Stimulated activated CD8-positive, alpha-beta memory T cell treated with anti-CD3 and anti-CD28 coated beads, Interleukin-4, amount 100 ng/mL, for 24 hours (primary cell): ENCODE results near the gene EPHA4.
"Not testable (repeated sequence)": the region's sequence is repeated elsewhere in the genome, so short reads cannot be mapped to it uniquely, and the experiment has no call there.

Source experiments
- DNase-seq: peaks from one replicate; pipeline ENCODE4 v3.0.0-alpha.2; 2020; ENCODE audit warnings: low read depth

Gene EPHA4

DNA sequence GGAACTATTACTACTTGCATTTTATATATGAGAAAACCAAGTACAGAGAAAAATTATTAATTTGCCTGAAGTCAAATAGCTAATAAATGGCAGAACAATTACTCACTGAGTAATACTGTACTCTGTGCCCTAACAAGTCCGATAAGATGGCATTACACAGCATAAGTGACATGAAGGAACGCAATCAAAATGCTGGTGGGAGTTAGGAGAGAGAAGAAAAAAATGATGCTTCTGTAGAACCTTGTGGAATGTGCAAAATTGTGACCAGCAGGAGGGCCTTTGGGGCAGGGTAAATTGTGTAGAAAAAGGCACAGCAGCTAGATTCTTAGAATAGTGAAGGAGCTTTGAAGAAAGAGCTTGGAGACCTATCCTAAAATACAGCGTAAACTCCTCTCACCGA, 32.9 kb downstream of the EPHA4 start:
- no peak for DNase-seq

- no peak for DNase-seq
These were observed 36.3 kb downstream of the EPHA4 start for GRCh38 chr2:221535824-221536223.

GRCh38 chr2:221533299-221533698, 38.8 kb downstream of the EPHA4 start:
- DNase-seq: no peak

- DNase-seq: no peak
These were observed 39.5 kb downstream of the EPHA4 start for GRCh38 chr2:221532641-221533040.

- DNase-seq: no peak
These were observed 41.5 kb downstream of the EPHA4 start for GRCh38 chr2:221530653-221531037.

DNA sequence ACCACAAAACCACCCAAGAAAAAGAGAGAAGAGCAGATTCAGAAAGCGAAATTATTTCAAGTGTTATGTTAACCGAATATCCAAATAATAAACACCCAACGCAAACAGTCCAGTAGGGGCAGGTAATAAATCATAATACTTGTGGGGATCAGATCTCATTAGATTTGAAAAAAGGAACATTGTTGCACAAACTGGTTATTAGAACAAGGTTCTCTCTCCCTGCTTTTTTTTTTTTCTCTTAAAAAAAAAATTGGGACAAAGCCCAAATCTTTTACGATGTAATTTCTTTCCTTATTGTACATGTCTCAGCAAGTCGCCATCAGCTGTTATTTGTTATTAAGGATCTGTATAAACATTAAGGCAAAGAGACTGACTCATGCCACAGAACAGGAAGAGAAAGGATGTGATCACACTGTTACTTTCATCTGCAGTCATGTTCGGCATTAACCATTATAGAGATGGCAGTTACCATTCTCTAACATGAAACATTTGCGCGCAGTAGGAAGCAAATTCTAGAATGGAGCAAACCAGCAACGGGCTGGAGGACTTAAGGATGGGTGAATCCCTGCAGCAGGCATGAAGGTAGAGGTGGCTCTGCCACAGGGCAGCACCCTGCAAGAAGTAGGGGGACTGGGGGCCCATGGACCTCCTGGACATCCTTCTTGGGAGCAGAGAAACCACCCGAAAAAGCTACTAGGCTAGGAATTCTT, 42.0 kb downstream of the EPHA4 start:
- DNase-seq: no peak

DNA sequence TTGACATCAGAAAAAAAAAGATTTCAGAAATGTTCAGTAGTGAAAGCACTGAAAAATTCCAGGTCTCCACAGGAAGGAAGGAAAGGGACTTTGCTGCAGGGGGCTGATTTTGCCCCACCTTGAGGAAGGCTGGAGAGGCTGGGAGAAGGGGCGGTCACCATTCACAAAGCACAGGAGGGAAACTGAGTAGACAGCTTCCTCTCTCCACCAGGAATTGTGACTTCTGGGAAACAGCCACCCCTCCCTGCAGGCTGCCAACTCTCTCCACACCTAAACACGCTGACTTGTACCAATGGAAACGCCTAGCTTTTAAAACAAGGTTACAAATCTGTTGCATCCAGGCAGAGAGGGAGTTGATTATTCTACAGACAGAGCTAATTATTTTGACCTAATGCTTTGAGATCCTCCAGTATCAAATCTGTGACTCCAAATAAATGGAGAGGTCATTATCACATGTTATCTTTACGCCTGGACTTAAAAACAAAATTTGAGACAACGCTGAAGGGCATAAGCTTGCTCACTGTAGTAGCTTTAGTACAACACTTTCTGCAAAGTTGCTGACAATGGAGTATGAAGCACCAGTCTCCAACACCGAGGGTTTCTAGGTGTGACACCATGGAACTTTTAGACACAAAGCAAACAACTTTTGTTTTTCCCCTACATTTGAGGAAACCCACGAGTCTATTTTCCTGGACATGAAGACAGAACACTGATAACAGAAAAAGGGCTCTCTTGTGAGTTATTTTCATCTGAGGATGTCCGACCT, 42.7 kb downstream of the EPHA4 start:
- no peak for DNase-seq

DNA sequence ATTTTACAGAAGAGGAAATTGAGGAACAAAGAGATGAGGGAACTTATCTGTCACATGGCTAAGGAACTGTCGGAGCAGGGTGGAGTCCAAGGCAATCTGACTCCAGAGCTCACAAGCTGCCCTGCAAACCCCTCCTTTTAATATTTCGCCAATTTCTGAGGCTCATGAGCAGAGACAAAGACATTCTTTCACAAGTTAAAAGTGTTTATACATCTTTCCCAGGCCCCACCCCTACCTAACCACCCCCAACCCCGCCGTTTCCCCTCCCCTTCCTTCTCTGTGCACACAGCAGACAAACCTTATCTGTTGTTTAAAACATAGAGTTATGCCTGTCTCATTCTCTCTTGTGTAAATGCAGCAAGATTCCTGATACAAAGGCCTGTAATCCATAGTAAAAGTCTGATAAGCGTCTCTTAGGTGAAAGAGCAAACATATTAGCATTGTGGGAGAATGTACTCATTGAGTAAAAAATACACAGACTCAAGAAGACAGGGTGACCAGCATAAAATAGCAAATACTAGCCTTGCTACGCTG, 44.3 kb downstream of the EPHA4 start:
- no peak for DNase-seq

DNA sequence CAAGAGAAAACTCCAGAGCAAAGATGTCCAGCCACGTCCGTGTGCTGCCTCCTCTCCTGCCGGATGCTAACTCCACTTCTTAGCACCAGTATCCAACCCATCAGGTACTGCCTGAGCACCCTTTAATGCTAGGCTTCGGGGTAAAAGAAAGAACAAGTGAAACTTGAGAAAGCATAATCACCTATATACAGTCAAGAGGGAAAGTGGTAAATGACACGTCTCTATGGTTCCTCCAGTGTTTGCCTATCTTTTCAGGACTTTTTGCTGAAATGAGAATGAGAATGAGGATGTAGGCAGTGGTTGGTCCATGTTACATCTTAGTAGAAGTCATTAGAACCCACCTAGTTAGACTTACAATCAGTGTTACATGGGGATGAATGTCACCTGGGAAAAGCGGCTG, 47.9 kb downstream of the EPHA4 start:
- DNase-seq: no peak

- no peak for DNase-seq
These were observed 50.8 kb downstream of the EPHA4 start for GRCh38 chr2:221521233-221521845.

- no peak for DNase-seq
These were observed 53.0 kb downstream of the EPHA4 start for GRCh38 chr2:221518935-221519625.

GRCh38 chr2:221518201-221518934, 53.7 kb downstream of the EPHA4 start:
- DNase-seq: no peak

- DNase-seq: peak; percentile 35
These were observed 54.4 kb downstream of the EPHA4 start for GRCh38 chr2:221517696-221518151.

GRCh38 chr2:221517146-221517695, 54.9 kb downstream of the EPHA4 start:
- no peak for DNase-seq

DNA sequence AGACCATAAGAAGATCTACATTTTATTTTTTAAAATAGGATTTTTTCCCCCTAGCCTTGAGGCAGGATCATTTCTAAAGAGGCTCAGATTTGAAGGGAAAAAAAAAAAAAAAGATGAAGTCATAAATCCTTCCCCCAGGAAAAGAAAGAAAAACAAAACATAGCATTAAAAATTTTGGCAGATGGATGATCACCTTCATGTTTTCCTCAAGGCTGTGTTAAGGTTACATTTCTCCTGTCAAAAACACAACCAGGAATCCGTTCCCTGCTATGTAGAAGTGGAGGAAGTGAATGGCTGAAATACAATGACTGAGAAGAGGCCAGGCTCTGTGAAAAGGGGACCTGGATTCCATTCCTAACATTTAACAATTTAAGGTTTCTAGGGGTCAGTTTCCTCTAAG, 56.2 kb downstream of the EPHA4 start:
- DNase-seq: no peak

DNA sequence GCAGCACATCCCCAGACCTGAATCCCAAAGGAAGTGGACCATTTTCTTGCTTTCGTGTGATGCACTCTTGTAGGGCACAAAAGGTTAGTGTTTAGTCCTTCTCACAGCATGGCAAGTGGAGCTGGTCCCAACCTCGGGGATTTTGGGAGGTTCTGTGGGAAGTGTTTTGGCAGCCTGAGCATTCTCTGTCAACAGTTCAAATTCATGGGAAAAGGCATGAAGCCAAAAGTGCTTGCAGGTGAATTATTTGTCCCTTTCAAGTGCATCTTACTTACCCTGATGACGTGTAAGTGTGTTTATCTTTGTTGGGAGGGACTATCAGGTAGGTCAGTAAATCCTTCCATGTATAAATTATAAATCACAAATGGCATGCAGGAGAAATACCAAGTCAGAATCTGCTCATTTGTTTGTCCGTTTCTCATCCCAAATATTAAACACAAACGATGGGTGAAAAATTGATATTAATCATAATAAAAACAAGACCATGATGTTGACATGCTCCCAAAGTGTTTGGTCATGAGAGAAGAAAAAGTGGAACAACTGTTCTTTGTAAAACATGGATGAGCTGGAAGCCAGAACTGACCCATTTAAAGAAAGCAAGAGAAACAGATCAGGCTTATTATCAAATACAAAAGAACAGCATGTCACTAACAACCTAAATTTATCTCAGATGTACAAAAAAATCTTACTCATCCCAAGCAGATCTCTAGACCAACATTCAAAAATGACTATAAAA, 57.6 kb downstream of the EPHA4 start:
- no peak for DNase-seq

- no peak for DNase-seq
These were observed 58.9 kb downstream of the EPHA4 start for GRCh38 chr2:221513232-221513631.

DNA sequence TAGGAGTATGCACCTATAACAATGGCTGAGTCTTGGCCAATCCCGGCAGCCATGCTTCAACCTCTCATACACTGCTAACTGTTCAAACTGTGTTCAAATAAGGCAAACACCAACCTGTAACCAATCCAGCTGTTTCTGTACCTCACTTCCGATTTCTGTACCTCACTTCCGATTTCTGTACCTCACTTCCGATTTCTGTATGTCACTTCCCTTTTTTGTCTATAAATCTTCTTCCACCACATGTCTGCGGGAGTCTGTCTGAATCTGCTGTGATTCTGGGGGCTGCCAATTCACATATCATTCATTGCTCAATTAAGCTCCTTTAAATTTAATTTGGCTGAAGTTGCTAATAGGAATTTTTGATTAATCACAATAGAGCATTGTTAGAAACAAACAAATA, 60.8 kb downstream of the EPHA4 start:
- not testable (repeated sequence) for DNase-seq

GRCh38 chr2:221506469-221506868, 65.6 kb downstream of the EPHA4 start:
- DNase-seq: no peak

DNA sequence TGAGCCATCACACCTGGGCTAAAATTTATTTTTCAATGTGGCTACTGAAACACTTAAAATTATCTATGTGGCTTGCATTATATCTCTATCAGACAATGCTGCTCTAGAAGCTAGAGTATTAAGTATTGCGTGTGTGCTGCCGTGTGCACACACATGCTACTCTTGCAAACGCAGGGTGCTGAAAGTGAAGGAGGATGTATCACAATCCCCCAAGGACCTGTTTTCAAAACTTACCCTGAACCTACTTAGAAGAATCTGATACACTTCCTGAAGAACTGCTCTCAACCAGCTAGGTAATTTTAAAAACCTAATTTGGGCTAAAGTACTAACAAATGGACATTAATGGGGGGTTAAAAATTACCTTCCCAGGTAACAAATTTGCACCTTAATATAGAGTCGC, 66.5 kb downstream of the EPHA4 start:
- no peak for DNase-seq

- no peak for DNase-seq
These were observed 67.2 kb downstream of the EPHA4 start for GRCh38 chr2:221504905-221505304.
